ENCODE measurements around the gene BTF3. TPM values are rescaled to one million over a fixed set of nuclear protein-coding genes. Genes with fewer than 3 reads are reported as not detected.

BTF3 gene
- total and polyA plus RNA-seq, 2 of the 13 experiments (the other 11 are each of a cell fraction or from before 2014, with no cell fraction given) = 557 to 698 TPM

- TF ChIP-seq ZHX2 (IDR thresholded peaks at IDR 0.05; ENCODE audit: low read depth) (peak; percentile 92), ZHX2 (CRISPR knock-in tag; IDR thresholded peaks at IDR 0.05; ENCODE audit: borderline replicate concordance) (peak; percentile 69; the same call in 1 of the 2 replicates), MTERF4 (CRISPR knock-in tag; IDR thresholded peaks at IDR 0.05) (peak; percentile 2; the same call in 1 of the 2 replicates), HOXD1 (CRISPR knock-in tag; IDR thresholded peaks at IDR 0.05) (no peak), ZNF367 (CRISPR knock-in tag; IDR thresholded peaks at IDR 0.05; ENCODE audit: borderline replicate concordance) (no peak), NCOA1 (CRISPR knock-in tag; IDR thresholded peaks at IDR 0.05) (0 out of 2 replicates have a peak, but pooled peaks have one; percentile 38), ZNF558 (CRISPR knock-in tag; IDR thresholded peaks at IDR 0.05; ENCODE audit: borderline replicate concordance) (peak; percentile 90; the same call in 1 of the 2 replicates), RELA (CRISPR knock-in tag; IDR thresholded peaks at IDR 0.05) (no peak), ZBTB44 (CRISPR knock-in tag; IDR thresholded peaks at IDR 0.05) (no peak)
- TF ChIP-seq, protein P1, sequence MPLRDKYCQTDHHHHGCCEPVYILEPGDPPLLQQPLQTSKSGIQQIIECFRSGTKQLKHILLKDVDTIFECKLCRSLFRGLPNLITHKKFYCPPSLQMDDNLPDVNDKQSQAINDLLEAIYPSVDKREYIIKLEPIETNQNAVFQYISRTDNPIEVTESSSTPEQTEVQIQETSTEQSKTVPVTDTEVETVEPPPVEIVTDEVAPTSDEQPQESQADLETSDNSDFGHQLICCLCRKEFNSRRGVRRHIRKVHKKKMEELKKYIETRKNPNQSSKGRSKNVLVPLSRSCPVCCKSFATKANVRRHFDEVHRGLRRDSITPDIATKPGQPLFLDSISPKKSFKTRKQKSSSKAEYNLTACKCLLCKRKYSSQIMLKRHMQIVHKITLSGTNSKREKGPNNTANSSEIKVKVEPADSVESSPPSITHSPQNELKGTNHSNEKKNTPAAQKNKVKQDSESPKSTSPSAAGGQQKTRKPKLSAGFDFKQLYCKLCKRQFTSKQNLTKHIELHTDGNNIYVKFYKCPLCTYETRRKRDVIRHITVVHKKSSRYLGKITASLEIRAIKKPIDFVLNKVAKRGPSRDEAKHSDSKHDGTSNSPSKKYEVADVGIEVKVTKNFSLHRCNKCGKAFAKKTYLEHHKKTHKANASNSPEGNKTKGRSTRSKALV (CRISPR knock-in tag; IDR thresholded peaks at IDR 0.05) = 0 out of 2 replicates have a peak, but pooled peaks have one; percentile 13
- TF ChIP-seq, protein P2, sequence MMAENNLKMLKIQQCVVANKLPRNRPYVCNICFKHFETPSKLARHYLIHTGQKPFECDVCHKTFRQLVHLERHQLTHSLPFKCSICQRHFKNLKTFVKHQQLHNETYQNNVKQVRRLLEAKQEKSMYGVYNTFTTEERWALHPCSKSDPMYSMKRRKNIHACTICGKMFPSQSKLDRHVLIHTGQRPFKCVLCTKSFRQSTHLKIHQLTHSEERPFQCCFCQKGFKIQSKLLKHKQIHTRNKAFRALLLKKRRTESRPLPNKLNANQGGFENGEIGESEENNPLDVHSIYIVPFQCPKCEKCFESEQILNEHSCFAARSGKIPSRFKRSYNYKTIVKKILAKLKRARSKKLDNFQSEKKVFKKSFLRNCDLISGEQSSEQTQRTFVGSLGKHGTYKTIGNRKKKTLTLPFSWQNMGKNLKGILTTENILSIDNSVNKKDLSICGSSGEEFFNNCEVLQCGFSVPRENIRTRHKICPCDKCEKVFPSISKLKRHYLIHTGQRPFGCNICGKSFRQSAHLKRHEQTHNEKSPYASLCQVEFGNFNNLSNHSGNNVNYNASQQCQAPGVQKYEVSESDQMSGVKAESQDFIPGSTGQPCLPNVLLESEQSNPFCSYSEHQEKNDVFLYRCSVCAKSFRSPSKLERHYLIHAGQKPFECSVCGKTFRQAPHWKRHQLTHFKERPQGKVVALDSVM (CRISPR knock-in tag; IDR thresholded peaks at IDR 0.05) = 0 out of 2 replicates have a peak, but pooled peaks have one; percentile 21
Measured at GRCh38 chr5:73498057-73498992, at the start of gene BTF3 (continued).
